GM19452 (cell line): ENCODE results near the gene CMPK2.
"Not testable (repeated sequence)": the region's sequence is repeated elsewhere in the genome, so short reads cannot be mapped to it uniquely, and the experiment has no call there.

Experiments used
- ATAC-seq: cut with Tn5 transposase; IDR thresholded peaks from one replicate; pipeline ENCODE4 v1.9.1; 2021; ENCODE audit not compliant: unreplicated experiment

Gene CMPK2, protein sequence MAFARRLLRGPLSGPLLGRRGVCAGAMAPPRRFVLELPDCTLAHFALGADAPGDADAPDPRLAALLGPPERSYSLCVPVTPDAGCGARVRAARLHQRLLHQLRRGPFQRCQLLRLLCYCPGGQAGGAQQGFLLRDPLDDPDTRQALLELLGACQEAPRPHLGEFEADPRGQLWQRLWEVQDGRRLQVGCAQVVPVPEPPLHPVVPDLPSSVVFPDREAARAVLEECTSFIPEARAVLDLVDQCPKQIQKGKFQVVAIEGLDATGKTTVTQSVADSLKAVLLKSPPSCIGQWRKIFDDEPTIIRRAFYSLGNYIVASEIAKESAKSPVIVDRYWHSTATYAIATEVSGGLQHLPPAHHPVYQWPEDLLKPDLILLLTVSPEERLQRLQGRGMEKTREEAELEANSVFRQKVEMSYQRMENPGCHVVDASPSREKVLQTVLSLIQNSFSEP

DNA sequence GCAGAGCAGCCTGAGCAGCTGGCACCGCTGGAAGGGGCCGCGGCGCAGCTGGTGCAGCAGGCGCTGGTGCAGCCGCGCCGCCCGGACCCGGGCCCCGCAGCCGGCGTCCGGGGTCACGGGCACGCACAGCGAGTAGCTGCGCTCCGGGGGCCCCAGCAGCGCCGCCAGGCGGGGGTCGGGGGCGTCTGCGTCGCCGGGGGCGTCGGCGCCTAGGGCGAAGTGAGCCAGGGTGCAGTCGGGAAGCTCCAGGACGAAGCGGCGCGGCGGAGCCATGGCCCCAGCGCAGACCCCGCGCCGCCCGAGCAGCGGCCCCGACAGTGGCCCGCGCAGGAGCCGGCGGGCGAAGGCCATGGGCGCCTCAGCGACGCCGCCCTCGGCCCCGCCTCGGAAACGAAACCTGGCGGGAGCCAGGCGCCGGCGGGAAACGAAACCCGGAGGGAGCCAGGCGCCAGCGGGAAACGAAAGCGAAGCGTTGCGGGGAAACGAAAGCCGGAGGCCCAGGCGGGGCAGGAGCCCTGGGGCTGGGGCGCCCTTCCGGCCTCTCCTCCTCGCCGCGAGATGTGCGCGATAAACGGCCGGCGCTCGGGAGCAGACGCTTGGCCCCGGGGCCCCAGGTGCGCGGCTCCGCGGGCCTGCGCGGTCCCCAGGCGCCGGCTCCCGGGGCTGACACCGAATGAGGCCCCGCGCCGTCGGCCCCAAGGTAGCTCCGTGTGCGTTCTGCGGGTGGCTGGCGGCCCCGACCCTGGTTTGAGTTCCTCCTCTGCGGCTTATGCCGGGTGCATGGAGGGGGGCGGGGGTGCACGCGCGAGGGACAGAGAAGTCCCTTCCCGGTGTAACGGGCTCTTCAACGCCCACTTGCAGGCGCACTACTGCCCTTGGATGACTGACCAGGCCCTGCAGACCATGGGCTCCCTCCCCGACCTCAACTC lies at the start of gene CMPK2:
Gene CMPK2 (minus strand): TSS at position 562 of the 929 bp plus-strand sequence. CDS start 211 bp downstream, at position 351.
- peak; percentile 79 for ATAC-seq

DNA sequence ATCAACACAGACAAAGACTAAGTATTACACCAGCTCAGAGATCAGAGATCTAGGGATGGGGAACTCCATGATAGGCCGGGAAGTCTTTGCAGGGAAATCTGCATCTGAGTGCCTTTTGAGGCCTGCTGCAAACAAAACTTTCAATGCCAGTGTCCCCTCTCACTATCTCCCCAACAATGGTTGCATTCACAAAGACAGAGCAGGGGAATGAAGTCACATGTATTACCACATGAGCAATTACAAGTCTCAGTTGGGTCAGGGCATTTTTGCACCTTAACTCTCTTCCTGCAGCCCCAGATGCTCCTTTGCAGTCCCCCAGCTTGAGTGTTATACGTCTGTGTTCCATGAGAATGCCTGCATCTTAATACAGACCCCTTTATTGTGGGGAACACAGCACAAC lies 49.7 kb upstream of the CMPK2 start:
- no peak for ATAC-seq

DNA sequence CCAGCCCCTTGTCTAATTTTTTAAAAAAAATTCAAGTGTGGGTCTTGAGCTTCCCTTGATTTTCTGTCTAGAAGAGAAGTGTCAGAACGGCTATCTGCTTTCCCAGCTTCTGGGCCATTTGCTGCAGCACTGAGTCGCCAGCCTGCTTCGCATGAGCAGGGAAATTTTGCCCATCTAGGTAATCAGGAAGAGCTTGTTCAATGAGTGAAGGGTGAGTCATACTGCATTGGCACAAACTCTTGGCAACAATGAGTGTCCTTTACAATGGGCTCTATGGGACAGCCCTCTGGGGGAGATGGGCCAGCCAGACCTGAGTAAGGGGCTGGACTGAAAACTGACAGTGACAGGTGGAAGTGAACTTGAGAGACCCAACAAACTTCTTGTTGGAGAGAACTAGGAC lies 49.1 kb upstream of the CMPK2 start:
- ATAC-seq, result no peak

DNA sequence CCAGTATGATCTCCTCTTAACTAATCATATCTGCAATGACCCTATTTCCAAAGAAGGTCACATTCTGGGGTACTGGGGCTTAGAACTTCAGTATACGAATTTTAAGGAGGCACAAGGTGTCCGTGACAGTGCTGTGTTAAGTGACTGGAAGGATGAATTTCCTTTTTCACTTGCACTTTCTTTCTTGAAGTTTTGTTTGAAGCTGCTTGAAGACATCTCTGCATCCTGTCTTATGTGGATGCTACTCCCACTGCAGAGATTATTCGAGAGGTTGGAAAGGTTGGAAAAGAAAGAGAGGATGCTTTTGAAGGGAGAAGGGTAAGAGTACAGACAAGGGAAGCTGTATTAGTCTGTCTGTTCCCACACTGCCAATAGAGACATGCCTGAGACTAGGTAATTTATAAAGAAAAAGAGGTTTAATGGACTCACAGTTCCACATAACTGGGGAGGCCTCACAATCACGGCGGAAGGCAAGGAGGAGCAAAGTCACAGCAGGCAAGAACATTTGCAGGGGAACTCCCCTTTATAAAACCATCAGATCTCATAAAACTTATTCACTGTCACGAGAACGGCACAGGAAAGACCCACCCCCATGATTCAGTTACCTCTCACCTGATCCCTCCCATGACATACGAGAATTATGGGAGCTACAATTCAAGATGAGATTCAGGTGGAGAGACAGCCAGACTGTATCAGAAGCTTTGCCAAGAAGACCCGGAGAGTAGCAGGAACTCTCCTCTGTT lies 47.9 kb upstream of the CMPK2 start:
- ATAC-seq, result no peak

DNA sequence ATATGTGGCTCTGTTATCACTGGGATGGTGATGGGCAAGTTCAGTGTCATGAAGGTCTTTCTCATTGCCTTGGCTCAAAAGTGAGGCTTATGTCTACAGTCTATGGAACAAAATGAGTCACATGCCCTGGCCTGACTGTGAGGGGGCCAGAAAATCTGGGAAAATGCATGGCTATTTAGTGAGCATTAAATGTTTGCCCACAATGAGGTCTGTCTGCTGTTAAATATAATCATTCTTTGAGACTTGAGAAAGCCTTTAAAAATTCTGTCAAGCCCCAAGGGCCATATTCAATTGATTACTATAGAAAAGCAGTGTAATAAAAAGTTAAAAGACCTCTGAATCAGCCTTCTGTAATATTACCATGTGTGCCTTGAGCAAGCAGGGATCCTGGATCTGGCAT lies 46.0 kb upstream of the CMPK2 start:
- ATAC-seq, result no peak

DNA sequence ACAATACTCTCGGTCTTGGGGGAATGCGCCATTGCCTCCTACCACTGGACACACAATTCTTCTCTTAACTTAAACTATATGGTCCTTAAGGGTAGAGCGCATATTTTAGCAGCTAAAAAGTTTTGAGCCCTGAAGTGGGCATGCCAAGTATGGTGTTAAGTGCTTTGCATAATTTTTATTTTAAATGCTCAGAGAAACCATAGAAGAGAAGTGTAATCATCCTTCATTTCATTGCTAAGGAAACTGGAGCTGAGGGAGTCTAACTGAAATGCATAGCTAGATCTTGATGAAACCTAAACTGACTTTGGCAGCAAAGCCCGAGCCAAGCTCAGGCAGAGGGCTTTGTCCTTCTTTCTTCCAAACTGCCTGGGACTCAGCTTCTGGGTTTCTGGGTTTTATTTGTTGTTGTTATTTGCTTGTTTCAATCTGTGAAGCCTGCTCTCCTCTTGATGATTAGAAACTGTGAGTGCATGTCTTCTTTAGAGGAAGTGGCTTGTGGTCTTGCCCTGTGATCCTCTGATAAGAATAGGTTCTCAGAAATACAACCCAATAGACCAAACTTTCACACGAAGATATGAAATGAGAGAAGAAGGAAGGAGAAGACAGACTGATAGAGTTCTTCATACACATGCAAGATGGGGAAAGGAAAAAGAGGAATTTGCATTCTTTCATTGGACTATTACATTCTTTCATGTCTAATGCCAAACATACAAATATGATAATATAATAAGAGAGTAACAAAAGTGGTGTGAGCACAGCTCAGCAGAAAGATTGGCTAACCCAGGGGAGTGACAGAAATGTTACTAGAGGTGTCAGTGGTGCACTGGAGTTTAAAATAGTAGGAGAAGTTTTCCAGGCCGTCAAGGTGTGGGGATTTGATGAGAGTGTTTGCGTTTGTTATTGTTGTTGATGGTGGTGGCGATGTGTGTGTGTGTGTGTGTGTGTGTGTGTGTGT lies 44.0 kb upstream of the CMPK2 start:
- peak; percentile 99 for ATAC-seq

DNA sequence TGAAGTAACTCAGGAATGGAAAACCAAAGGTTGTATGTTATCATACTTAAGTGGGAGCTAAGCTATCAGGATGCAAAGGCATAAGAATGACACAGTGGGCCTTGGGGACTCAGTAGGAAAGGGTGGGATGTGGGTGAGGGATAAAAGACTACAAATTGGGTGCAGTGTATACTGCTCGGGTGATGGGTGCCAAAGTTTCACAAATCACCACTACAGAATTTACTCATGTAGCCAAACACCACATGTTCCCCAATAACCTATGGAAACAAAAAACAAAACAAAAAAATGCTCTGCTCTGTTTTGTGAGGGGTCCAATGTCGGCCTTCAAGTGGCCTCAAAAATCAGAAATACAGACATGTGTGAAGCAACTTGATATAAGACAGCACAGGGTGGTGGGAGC lies 42.6 kb upstream of the CMPK2 start:
- ATAC-seq, result no peak

DNA sequence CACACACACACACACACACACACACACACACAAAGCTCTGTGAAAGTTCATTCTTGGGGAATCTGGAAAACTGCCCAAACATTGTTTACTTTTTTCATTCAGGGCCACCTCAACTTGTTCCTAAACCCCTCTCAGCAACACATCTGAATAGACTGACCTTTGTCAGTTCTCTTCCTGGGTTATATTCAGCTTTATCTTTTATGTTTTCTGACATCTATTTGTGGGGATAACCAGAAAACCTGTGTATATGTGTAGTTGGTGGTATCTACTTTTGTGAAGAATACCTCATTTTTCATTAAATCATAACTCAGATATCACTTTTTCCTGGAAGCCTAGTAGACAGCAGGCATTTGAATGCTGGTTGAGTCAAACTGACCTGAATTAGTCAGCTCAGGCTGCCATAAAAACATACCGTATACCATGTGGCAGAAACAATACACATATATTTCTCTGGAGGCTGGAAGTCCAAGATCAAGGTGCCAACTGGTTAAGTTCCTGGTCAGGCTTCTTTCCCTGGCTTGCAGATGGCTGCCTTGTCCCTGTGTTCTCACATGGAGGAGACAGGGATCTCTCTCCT lies 40.5 kb upstream of the CMPK2 start:
- ATAC-seq, result no peak

DNA sequence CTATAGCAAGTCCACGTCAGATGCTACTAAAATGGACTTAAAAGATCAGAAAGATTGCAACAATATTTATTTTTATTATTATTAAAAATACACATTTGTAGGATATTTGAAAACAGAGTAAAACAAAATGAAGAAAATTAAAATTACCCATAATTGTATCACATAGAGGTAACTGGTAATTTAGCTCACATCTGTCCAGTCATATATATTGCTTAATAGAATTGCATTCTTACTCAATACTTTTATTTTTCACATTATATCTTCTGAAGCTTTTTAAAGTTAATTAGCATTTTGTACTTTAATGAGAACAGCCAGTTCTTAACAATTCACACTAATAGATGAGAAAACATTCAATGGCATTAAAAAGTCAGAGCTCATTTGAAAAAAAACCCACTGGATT lies 40.0 kb upstream of the CMPK2 start:
- ATAC-seq, result no peak

DNA sequence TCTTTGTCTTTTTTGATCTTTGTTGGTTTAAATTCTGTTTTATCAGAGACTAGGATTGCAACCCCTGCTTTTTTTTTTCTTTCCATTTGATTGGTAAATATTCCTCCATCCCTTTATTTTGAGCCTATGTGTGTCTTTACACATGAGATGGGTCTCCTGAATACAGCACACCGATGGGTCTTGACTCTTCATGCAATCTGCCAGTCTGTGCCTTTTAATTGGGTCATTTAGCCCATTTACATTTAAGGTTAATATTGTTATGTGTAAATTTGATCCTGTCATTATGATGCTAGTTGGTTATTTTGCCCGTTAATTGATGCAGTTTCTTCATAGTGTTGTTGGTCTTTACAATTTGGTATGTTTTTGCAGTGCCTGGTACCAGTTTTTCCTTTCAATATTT lies 36.9 kb upstream of the CMPK2 start:
- not testable (repeated sequence) for ATAC-seq

DNA sequence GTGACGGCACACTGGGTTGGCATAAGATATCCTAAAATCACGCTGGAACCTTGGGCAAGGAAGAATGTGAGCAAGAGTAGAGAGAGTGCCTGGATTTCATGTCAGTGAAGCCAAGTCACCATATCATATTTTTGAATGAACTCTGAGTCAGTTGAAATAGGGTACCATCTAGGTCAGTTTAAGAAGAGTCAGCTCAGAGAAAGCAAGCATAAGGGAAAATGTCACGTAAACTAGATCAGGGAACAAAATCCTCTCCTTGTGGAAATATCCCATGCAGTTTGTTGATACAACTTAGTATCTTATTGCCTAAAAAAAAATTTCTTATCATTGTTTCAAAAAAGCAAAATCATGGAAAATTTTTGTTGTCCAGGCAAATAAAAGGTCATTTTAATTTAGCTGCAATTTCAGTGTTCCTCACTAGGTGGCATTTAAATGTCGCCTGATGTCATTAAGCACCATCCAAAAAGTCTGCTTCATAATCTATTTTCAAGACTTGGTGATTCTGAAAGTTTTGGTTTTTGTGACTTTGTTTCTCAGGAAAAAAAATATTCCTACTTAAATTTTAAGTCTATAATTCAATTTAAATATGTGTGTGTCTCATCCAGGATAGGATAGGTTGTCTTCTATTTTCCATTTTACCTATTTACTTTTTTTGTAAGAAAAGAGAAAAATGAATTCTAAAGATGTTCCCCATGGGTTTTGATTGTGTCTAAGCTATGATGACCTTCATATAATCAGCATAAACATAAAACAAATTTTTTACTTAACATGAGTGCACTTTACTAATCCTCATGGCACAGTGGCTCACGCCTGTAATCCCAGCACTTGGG lies 31.4 kb upstream of the CMPK2 start:
- ATAC-seq, result no peak

DNA sequence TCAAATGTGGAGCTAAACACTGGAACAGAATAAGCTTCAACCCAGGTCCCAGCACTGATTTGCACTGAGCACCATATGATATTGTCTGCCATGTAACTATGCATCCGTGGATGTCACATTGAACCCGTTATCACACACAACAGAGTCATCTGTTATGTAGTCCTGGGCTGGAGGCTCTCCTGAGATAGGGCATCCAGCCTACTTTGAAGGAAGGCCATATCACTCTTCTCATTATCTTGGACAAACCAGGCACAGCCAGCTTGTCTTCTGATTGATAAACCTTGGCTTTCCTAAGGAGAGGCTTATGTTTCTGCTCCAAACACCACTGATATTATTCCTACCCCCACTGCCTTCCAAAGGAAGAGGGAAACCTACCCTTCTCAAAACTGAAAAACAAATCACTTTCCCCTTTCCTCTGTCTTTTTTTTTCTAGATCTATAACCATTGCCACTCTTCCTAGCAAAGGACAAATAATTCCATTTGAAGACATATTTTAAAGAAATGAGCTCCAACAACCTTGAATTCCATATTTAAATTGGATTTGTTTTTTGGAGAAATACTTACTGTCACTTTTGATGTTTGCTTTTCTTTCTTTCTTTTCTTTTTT lies 28.3 kb upstream of the CMPK2 start:
- ATAC-seq, result no peak

DNA sequence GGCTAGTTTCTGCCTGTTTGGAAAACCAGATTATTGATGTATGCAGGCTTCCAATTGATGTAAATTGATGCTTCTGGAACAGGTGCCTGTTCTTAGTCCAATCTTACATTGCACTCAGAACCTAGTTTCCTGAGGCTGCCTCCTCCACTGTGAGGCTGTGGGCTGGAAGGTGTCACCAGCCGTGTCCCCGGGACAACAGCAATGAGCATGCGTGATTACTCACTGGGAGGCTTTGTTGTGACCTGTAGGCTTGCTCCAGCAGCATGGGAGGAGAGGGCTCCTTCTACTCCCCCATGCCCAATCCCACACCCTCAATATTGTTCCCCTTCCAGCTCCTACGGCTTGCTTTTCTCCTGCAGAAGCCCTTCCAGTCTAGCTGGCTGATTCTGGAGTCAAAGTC lies 23.0 kb upstream of the CMPK2 start:
- ATAC-seq, result no peak

DNA sequence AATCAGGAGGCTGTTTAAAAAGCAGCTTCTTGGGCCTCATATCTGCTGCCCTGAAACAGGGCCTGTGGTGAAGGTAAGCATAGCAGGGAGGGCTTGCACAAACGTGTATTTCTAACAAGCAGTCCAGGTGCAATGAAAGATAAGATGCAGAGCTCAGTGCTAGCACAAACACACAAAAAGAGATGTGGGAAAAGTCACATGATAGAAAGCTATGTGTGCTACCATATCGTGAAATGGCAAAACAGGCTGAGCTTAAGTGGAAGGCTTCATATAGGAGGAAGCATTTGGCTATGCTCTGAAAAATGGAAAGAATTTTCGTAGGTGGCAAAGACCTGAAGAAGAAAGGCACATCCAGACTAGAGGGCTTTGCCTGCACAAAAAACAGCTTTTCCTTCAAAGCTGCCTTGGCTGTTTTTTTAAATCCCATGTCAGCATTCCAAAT lies 22.1 kb upstream of the CMPK2 start:
- no peak for ATAC-seq

DNA sequence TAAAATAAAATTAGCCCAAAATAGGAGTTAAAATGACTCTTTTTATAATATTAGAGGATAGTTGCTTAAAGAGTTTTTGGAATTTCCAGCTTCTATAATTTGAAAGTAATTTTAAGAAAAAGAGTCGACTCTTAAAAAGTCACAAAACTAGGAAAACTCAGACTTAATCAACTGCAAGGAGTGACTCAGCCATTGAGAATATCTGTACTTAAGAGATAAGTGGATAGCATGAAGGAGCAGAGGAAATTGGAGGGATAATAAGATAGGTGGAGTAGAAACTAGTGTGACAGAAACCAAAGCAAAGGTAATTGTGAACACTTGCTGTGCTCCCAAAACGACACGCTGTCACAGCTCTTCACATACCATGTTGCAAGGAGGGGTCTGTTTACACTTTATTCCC lies 20.3 kb upstream of the CMPK2 start:
- no peak for ATAC-seq

DNA sequence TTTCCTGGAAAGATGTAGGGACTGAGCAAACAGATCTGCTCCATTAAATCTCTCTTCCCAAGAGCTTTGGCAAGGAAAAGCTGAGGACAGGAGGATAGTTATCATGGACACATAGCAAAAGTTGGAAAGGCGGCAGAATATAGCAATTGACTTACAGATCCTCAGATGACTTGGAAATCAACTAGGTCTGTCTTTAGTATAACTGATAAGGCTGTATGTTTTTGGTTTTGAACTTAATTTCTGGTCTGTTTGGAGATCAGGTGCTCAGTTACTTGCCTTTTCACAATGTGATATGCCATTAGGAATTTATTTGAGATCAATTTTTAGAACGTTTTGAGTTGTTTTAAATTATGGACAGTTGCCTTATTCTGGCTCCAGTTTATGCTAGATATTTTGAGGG lies 19.8 kb upstream of the CMPK2 start:
- ATAC-seq, result no peak

DNA sequence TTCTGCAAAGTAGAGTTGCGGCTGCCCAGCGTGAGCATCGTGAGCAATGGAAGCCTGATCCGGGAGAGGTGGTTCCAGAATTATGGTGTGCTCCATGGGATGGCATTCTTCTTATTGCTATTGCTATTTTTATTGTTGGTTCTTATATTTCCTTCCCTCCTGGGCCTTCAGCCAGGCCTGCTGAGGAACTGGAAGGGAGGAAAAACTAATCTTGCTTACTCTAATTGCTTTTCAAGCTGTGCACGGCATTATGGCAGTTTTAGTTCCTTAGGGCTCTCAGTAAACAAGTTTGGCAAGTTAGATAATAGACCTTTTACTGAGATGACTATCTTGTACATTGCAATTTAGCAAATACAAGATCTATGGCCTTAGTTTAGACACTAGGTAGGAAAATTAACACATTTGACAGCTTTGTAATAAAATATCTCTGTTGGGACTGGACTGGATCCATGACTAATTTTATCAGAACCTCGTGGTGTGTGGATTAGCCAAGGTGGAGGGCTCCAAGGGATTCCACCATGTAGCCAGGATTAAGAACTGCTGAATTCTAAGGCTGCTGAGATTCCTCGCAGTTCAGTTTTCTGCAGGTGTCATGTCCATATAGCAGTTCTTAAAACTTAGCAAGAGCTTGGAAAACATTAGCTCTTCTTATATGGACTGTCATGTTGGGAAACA lies 17.9 kb upstream of the CMPK2 start:
- no peak for ATAC-seq

DNA sequence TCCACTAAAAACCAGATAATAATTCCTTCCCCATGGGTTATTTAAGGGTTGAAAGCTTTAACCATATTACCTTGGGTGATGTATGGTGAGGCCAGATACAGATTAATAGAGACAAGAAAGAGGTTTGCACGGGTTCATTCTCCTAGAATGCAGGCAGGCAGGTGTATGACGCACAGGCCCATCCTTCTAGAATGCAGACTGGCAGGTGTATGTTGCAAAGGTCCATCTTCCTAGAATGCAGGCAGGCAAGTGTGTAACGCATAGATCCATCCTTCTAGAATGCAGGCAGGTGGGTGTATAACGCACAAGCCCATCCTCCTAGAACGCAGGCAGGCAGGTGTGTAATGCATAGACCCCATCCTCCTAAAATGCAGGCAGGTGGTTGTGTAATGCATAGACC lies 15.8 kb upstream of the CMPK2 start:
- ATAC-seq, result no peak
